SH-SY5Y (cell line): ENCODE results near the gene GALNTL6.

Experiments
- GATA2 ChIP-seq: IDR thresholded peaks from 2 replicates; pipeline ENCODE4 v1.6.1; 2011; ENCODE audit warnings: mild to moderate bottlenecking, low read depth, low read length
- GATA3 ChIP-seq: IDR thresholded peaks from 2 replicates; pipeline ENCODE4 v1.6.1; 2011; ENCODE audit warnings: low read depth, mild to moderate bottlenecking, low read length, moderate library complexity

DNA sequence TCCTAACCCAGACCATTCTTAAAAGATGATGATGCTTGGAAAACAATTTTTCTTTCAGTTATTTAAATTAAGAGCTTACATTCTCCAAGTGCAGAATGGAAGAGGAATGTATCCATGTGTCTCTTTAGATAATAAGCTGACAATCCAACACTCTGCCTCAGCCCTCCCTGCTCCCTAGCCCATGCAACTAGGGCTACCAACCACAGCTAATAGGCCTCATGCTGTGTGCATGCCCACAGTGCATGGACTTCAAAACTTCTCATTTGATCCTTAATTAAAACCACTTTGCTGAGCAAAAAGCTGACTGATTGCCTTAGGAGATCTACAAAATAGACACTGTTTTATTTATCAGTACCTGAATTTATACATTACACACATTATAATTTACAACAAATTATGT, 473.9 kb downstream of the GALNTL6 start:
- no peak for TF ChIP-seq GATA2
- TF ChIP-seq GATA3, result no peak
